Left lung (tissue), 10 donors: ENCODE data around the gene CACNA1D. TPM values are rescaled to one million over a fixed set of nuclear protein-coding genes. Genes with fewer than 3 reads are reported as not detected.

Experiments
- ATAC-seq: fragments of 200-7000 bp; cut with Tn5 transposase; one replicate; pipeline ENCODE4 v1.9.1; 2020; ENCODE audit warnings: moderate library complexity
- DNase-seq, 4 donors: peaks; one replicate each; pipeline ENCODE4 v3.0.0-alpha.2; 2013 to 2020
- H3K27ac ChIP-seq, 2 donors: fragments of 200-600 bp; sonication (generic) in 1 of 2; one replicate each; pipeline versions ENCODE4 v1.5.0 to v1.8.0; 2020 to 2021
- H3K27me3 ChIP-seq, 2 donors: fragments of 200-600 bp; sonication (generic) in 1 of 2; one replicate each; pipeline versions ENCODE4 v1.5.0 to v1.8.0; 2020 to 2021
- H3K36me3 ChIP-seq, 2 donors: fragments of 200-600 bp; sonication (generic) in 1 of 2; one replicate each; pipeline versions ENCODE4 v1.5.0 to v1.8.0; 2020 to 2021
- H3K4me1 ChIP-seq, 2 donors: fragments of 200-600 bp; one replicate each; pipeline ENCODE4 v1.8.0; 2021
- H3K4me3 ChIP-seq, 2 donors: fragments of 200-600 bp; sonication (generic) in 1 of 2; one replicate each; pipeline versions ENCODE4 v1.5.0 to v1.8.0; 2020 to 2021; ENCODE audit warnings: mild to moderate bottlenecking in 1 of 2
- H3K9me3 ChIP-seq, 2 donors: fragments of 200-600 bp; sonication (generic) in 1 of 2; one replicate each; pipeline versions ENCODE4 v1.5.0 to v1.8.0; 2020 to 2021
- intact Hi-C, 2 donors: fragments of 100-400 bp; cut with DNase I; formaldehyde crosslinking; loops; one replicate each; pipeline versions ENCODE4 v1.11.2 to v1.14.2; 2022
- polyA plus RNA-seq, 6 donors: library from polyadenylated mRNA; unstranded; fragments of 120-200 nt; gene quantifications; one replicate each; pipeline ENCODE4 v1.2.1, GENCODE V29; 2013; ENCODE audit not compliant: insufficient read length in 6 of 6
- total RNA-seq, 2 donors: library from RNA; stranded (reverse); fragmentation: NEBNext Ultra II Directional; extraction: Animal tissue kit (Norgen Biotek cat#: 25700); gene quantifications; one replicate each; pipeline ENCODE4 v1.2.1, GENCODE V29; 2021
- TF ChIP-seq, protein P1 (sequence below), 2 donors: fragments of 200-600 bp; sonication (generic) in 1 of 2; IDR thresholded peaks; one replicate each; pipeline versions ENCODE4 v1.5.0 to v1.8.0; 2021; ENCODE audit warnings: antibody characterized with exemption in 2 of 2
- donor health status: DM: no; HTN: yes; CAD: no.
- donor health status: DM: no; HTN: no; CAD: no.

Gene CACNA1D
- total and polyA plus RNA-seq, 8 donors, result 32.6 to 78.2 (median 56.2) TPM

DNA sequence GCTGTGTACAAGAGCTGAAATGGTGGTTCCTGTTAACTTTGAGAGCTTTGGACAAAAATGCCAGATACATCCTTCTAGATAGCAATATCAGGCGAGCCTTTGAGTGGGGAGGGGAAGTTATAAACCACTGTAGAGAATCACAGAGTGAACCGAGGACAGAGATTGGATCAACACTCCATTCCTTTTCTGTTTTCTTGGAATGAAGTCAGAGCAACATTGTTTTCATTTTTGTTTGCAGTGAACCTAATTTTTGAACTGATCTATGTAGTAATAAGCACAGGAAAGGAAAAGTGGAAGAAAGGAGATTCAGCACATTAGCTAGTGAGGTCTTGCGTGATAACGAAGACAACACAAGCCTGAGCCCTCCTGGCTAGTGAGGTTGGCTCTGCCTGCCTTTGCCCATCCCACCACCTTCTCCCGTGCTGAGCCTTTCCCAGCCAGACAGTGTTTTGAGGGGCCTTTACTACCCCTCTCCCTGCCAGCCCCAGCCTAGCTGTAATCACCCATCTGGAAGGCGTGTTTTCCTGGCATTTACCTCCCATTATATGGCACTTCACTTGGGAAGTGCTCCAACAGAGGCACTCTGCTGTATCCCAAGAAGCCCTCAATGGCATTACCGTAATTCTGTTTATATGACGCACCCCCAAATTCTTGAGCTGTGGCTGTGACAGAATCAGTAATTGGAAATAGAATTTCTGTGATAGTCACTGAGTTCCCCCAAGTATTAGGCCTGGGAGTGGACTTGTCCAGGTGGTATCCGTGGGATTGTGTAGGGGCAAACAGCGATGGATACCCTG lies 129.8 kb downstream of the CACNA1D start:
- ATAC-seq (peak; percentile 84), DNase-seq (peak in 1 of 4 donors; percentile 27)
- Histone ChIP-seq H3K27me3 (no peaks in the 10 kb centered on the region), H3K36me3 (no peaks in the 10 kb centered on the region), H3K4me3 (no peak overlapping the region), H3K4me1 (peaks cover 4 to 9% of the 10 kb centered on the region in 2 donors), H3K27ac (peak overlapping the region in 1 of 2 donors; percentile 53), H3K9me3 (no peaks in the 10 kb centered on the region)
- intact Hi-C loops, result no loop called here
- TF ChIP-seq, protein P1, sequence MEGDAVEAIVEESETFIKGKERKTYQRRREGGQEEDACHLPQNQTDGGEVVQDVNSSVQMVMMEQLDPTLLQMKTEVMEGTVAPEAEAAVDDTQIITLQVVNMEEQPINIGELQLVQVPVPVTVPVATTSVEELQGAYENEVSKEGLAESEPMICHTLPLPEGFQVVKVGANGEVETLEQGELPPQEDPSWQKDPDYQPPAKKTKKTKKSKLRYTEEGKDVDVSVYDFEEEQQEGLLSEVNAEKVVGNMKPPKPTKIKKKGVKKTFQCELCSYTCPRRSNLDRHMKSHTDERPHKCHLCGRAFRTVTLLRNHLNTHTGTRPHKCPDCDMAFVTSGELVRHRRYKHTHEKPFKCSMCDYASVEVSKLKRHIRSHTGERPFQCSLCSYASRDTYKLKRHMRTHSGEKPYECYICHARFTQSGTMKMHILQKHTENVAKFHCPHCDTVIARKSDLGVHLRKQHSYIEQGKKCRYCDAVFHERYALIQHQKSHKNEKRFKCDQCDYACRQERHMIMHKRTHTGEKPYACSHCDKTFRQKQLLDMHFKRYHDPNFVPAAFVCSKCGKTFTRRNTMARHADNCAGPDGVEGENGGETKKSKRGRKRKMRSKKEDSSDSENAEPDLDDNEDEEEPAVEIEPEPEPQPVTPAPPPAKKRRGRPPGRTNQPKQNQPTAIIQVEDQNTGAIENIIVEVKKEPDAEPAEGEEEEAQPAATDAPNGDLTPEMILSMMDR (IDR thresholded peaks at IDR 0.05), result no peak

DNA sequence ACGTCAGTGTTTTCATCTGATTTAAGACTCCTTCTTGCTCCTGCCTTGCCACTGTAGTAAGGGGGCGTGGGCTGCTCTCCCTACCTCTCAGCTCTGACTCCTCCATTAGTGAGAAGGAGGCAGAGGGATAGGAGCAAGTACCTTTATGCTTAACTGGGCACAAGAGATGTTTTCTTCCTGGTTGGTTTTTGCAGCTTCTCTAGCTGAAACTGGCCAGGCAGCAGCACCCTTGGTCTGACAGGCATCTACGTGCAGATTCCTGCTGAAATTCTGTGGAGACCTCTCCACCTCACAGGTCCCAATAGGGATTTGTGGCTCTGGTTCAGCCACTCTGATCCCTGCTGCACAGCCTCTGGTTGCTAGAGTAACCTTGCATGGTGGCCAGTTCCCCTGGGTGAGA lies 132.5 kb downstream of the CACNA1D start:
- no peak overlapping the region for H3K4me3 ChIP-seq
- DNase-seq, result no peak
- ATAC-seq, result no peak
- no peaks in the 10 kb centered on the region for H3K27me3 ChIP-seq
- H3K36me3 ChIP-seq, result no peaks in the 10 kb centered on the region
- peaks cover 9 to 10% of the 10 kb centered on the region in 2 donors for H3K4me1 ChIP-seq
- no peak overlapping the region for H3K27ac ChIP-seq
- intact Hi-C loops, result no loop called here
- TF ChIP-seq, protein P1 (IDR thresholded peaks at IDR 0.05), result no peak
- peaks cover 0 to under 1% of the 10 kb centered on the region in 2 donors for H3K9me3 ChIP-seq

DNA sequence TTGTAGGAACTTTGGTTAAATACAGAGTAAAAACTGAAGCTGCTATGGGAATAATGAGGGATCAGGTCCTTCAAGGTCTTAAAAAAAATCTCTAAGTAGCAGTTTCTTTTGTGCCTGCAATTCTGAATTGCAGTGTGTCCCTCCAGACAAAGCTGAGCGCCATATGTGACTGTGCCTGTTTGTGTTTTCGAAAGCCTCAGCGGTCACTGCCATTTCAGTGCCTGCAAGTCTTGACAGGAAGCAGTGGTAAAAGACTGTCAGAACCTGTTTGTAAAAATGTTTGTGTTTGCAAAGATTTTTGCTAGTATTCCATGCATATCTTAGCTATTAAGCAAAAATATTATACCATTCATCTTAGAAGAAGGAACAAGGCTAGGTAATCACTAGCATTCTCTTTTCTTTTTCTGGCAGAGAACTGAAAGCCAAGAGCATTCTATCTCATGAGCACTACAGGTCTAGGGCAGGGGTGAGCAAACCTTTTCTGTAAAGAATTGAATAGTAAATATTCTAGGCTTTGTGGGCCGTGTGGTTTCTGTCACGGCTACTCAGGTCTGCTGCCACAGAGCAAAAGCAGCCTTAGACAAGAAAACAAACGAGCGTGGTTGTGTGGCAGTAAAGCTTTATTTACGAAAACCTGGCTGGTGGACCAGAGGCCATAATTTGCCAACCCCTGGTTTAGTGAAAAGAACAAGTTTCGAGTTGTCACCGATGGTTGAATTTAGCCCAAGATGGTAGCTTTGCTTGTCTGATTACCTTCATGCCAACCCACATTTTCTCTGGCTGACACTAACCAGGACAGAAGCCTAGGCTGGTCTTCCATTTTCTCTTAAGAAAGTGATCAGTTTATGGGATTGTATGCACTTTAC lies 134.4 kb downstream of the CACNA1D start:
- Histone ChIP-seq H3K27ac (no peak overlapping the region), H3K4me1 (peaks cover 10% of the 10 kb centered on the region in 2 donors), H3K4me3 (no peak overlapping the region), H3K27me3 (no peaks in the 10 kb centered on the region), H3K36me3 (no peaks in the 10 kb centered on the region), H3K9me3 (peaks cover 0 to 2% of the 10 kb centered on the region in 2 donors)
- DNase-seq (no peak), ATAC-seq (no peak)
- intact Hi-C loops, result no loop called here
- TF ChIP-seq, protein P1 (IDR thresholded peaks at IDR 0.05), result no peak

DNA sequence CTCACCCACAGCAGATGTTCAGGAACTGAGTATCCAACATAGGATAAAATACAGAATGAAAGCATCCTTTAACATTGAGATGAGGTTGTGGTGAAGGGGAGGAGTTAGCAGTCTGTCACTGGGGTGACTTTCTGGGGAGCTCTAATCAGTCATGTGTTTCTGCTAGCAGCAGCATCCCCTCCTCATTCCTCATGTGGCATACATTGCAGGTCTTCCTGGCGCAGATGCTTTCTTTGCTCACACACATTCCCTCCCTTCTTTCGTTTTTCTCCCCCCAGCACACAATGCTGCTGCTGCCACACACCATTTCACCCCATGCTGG lies 135.0 kb downstream of the CACNA1D start:
- Histone ChIP-seq H3K27ac (no peak overlapping the region), H3K4me1 (peaks cover 4 to 7% of the 10 kb centered on the region in 2 donors), H3K27me3 (no peaks in the 10 kb centered on the region), H3K9me3 (peaks cover 0 to 2% of the 10 kb centered on the region in 2 donors), H3K4me3 (no peak overlapping the region), H3K36me3 (no peaks in the 10 kb centered on the region)
- intact Hi-C loops, result no loop called here
- ATAC-seq, result no peak
- DNase-seq, result no peak
- TF ChIP-seq, protein P1 (IDR thresholded peaks at IDR 0.05), result no peak

DNA sequence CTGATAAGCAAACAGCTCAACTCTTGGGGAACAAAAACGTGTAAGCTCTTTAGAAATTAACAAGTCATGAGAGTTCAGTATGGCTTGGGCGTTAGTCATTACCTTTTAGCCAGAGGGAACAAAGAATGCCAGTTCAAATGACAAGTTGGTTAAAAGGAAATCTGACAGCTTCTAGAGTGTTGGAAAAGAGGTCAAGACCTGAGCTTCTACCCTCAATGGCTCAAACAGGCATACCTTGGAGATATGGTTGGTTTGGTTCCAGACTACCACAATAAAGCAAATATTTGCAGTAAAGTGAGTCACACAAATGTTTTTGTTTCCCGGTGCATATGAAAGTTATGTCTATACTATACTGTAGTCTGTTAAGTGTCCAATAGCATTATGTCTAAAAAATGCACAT lies 136.1 kb downstream of the CACNA1D start:
- Histone ChIP-seq H3K27ac (peak overlapping the region in 1 of 2 donors; percentile 22), H3K9me3 (peaks cover 0 to 2% of the 10 kb centered on the region in 2 donors), H3K36me3 (no peaks in the 10 kb centered on the region), H3K27me3 (no peaks in the 10 kb centered on the region), H3K4me1 (peaks cover 3 to 5% of the 10 kb centered on the region in 2 donors), H3K4me3 (no peak overlapping the region)
- DNase-seq (no peak), ATAC-seq (peak; percentile 70)
- intact Hi-C loops, result no loop called here
- TF ChIP-seq, protein P1 (IDR thresholded peaks at IDR 0.05), result no peak
